HepG2 (cell line): ENCODE results near the gene YPEL3. TPM values are rescaled to one million over a fixed set of nuclear protein-coding genes. Genes with fewer than 3 reads are reported as not detected.
A peak's percentile ranks its signal among the peaks of the same experiment; 100 is the strongest.

Experiments used
- ARNTL ChIP-seq: sonication (generic); formaldehyde crosslinking; IDR thresholded peaks from 2 replicates; pipeline ENCODE4 v1.4.0; 2020; ENCODE audit warnings: mild to moderate bottlenecking, missing genetic modification reagents
- DMAP1 ChIP-seq: IDR thresholded peaks from 2 replicates; pipeline ENCODE4 v1.6.1; 2016
- E2F2 ChIP-seq: sonication (generic); formaldehyde crosslinking; IDR thresholded peaks from 2 replicates; pipeline ENCODE4 v1.4.0; 2020; ENCODE audit warnings: missing genetic modification reagents, borderline replicate concordance
- FOXA1 ChIP-seq, 2 experiments: fragments of 450-650 bp in 1 of 2; sonication (generic) in 1 of 2; formaldehyde crosslinking in 1 of 2; IDR thresholded peaks; 2 replicates each; pipeline versions ENCODE4 v1.4.0 to v1.6.1; 2016 to 2020; ENCODE audit warnings: missing genetic modification reagents in 1 of 2
- HNF1B ChIP-seq: sonication (generic); formaldehyde crosslinking; IDR thresholded peaks from 2 replicates; pipeline ENCODE4 v1.5.1; 2020; ENCODE audit warnings: mild to moderate bottlenecking, moderate library complexity, missing genetic modification reagents
- HOXA9 ChIP-seq: sonication (generic); formaldehyde crosslinking; IDR thresholded peaks from 2 replicates; pipeline ENCODE4 v1.8.1; 2022; ENCODE audit warnings: missing genetic modification reagents, mild to moderate bottlenecking, moderate library complexity, borderline replicate concordance
- RFX5 ChIP-seq: IDR thresholded peaks from 2 replicates; pipeline ENCODE4 v1.6.1; 2011; ENCODE audit warnings: low read depth, low read length, improper control_type of control experiment
- SIN3A ChIP-seq: IDR thresholded peaks from 2 replicates; pipeline ENCODE4 v1.6.1; 2011; ENCODE audit warnings: low read depth, mild to moderate bottlenecking, control low read depth, low read length, borderline replicate concordance
- TBP ChIP-seq: sonication (generic); formaldehyde crosslinking; IDR thresholded peaks from 2 replicates; pipeline ENCODE4 v1.5.0; 2020; ENCODE audit warnings: missing genetic modification reagents
- TEF ChIP-seq: sonication (generic); formaldehyde crosslinking; IDR thresholded peaks from 2 replicates; pipeline ENCODE4 v1.5.0; 2020; ENCODE audit warnings: missing genetic modification reagents
- ZKSCAN5 ChIP-seq: sonication (generic); formaldehyde crosslinking; IDR thresholded peaks from 2 replicates; pipeline ENCODE4 v1.5.1; 2020; ENCODE audit warnings: mild to moderate bottlenecking, missing genetic modification reagents
- ZNF101 ChIP-seq: sonication (generic); formaldehyde crosslinking; IDR thresholded peaks from 2 replicates; pipeline ENCODE4 v1.4.0; 2020; ENCODE audit warnings: mild to moderate bottlenecking, low read depth, missing genetic modification reagents, borderline replicate concordance
- ZNF260 ChIP-seq: sonication (generic); formaldehyde crosslinking; IDR thresholded peaks from 2 replicates; pipeline ENCODE4 v1.4.0; 2020; ENCODE audit warnings: missing genetic modification reagents, low read depth, mild to moderate bottlenecking, borderline replicate concordance
- ZNF337 ChIP-seq: sonication (generic); formaldehyde crosslinking; IDR thresholded peaks from 2 replicates; pipeline ENCODE4 v1.5.1; 2020; ENCODE audit warnings: missing genetic modification reagents, low read depth, mild to moderate bottlenecking, borderline replicate concordance
- ZNF33A ChIP-seq: sonication (generic); formaldehyde crosslinking; IDR thresholded peaks from 2 replicates; pipeline ENCODE4 v1.5.1; 2020; ENCODE audit warnings: missing genetic modification reagents, mild to moderate bottlenecking, moderate library complexity, borderline replicate concordance
- ZNF343 ChIP-seq: sonication (generic); formaldehyde crosslinking; IDR thresholded peaks from 2 replicates; pipeline ENCODE4 v1.4.0; 2020; ENCODE audit warnings: mild to moderate bottlenecking, missing genetic modification reagents
- ZNF639 ChIP-seq: conservative IDR thresholded peaks from 2 replicates; pipeline ENCODE4 v1.6.1; 2018; ENCODE audit warnings: missing genetic modification reagents
- ZNF687 ChIP-seq: sonication (generic); formaldehyde crosslinking; IDR thresholded peaks from 2 replicates; pipeline ENCODE4 v1.5.1; 2020; ENCODE audit warnings: mild to moderate bottlenecking, missing genetic modification reagents, moderate library complexity
- ZNF841 ChIP-seq: sonication (generic); formaldehyde crosslinking; IDR thresholded peaks from 2 replicates; pipeline ENCODE4 v1.8.1; 2023; ENCODE audit warnings: missing genetic modification reagents, borderline replicate concordance
- polyA plus RNA-seq, 8 experiments: library from polyadenylated mRNA; depleted of rRNA in 3 of 8; stranded (reverse) in 7 of 8; unstranded in 1 of 8; fragments of >200 nt; fragmentation: Illumina TruSeq in 4 of 8; extraction: Trizol in 4 of 8; gene quantifications; 2 replicates each; pipeline versions ENCODE4 v1.2.1 to v1.2.3, GENCODE V29; 2011 to 2016; ENCODE audit warnings: low read depth in 4 of 8, missing spikeins in 1 of 8, mixed read lengths in 1 of 8; ENCODE audit not compliant: insufficient read depth in 1 of 8
- total RNA-seq, 5 experiments: library from RNA; depleted of rRNA; stranded (reverse); fragments of >200 nt; fragmentation: Illumina TruSeq; extraction: Trizol; gene quantifications; 2 replicates each; pipeline ENCODE4 v1.2.3, GENCODE V29; 2016; ENCODE audit warnings: low read depth in 1 of 5

Gene YPEL3
- total and polyA plus RNA-seq, 2 of the 13 experiments (the other 11 are each of a cell fraction or from before 2014, with no cell fraction given) = 5.4 to 47.0 TPM

- TF ChIP-seq ZNF343 (CRISPR knock-in tag) (peak; percentile 67; the same call in 1 of the 2 replicates), E2F2 (CRISPR knock-in tag) (no peak), SIN3A (peak; percentile 93), ZNF101 (peak; percentile 81; the same call in 1 of the 2 replicates), RFX5 (no peak), ZNF841 (no peak), ZNF33A (CRISPR knock-in tag) (peak; percentile 100), ZNF260 (CRISPR knock-in tag) (no peak), ZNF639 (no peak), FOXA1 (IDR thresholded peaks at IDR 0.05) (peak; percentile 98), FOXA1 (CRISPR knock-in tag; IDR thresholded peaks at IDR 0.05) (peak; percentile 100), ZKSCAN5 (CRISPR knock-in tag) (no peak), ZNF337 (CRISPR knock-in tag) (0 out of 2 replicates have a peak, but pooled peaks have one; percentile 19), ARNTL (CRISPR knock-in tag) (peak; percentile 92; the same call in 1 of the 2 replicates), TBP (CRISPR knock-in tag) (no peak), HNF1B (CRISPR knock-in tag) (peak; percentile 67), ZNF687 (CRISPR knock-in tag) (peak; percentile 12; the same call in 1 of the 2 replicates), HOXA9 (CRISPR knock-in tag) (no peak; the same call in 1 of the 2 replicates), TEF (CRISPR knock-in tag) (no peak), DMAP1 (CRISPR knock-in tag) (peak; percentile 81)
Observed at GRCh38 chr16:30139583-30140481, 43.8 kb upstream of the YPEL3 start (continued).
